ENCODE data around the gene MPDU1.

DNA sequence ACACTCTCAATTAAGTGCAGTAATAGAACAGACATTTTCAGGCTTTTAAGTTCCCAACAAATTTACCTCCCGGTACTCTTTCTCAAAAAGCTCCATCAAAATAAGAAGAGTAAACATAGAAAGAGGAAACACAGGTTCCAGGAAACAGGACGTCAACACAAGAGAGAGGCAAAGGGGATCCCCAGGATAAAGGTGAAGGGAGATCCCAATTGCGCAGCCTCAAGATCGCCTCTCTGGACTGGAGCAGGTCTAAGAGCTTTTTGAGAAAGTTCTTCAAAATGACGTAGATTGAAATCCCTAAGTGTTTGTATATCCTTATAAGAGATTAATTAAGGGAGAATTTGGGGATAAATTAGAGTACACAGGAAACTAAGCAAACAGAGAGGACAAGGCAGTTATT, 35.0 kb downstream of the MPDU1 start:
- TF ChIP-seq CTCF (IDR thresholded peaks at IDR 0.05) (no peak), POLR2A (IDR thresholded peaks at IDR 0.05) (no peak), EP300 (IDR thresholded peaks at IDR 0.05) (no peak), POLR2AphosphoS5 (IDR thresholded peaks at IDR 0.05) (no peak)
